Tibial nerve (tissue), 3 donors: ENCODE results near the gene BAD.

Experiments used
- POLR2A ChIP-seq, 2 donors: fragments of 450-650 bp; IDR thresholded peaks; one replicate each; pipeline ENCODE4 v1.6.1; 2017; ENCODE audit warnings: antibody characterized with exemption in 2 of 2, mild to moderate bottlenecking in 2 of 2, moderate library complexity in 2 of 2
- TF ChIP-seq, protein P1 (sequence below), 5 experiments: fragments of 200-600 bp in 3 of 5; fragments of 450-650 bp in 2 of 5; sonication (generic) in 3 of 5; IDR thresholded peaks; one replicate each; pipeline ENCODE4 v1.5.1; 2016 to 2019; ENCODE audit warnings: antibody characterized with exemption in 5 of 5, mild to moderate bottlenecking in 3 of 5, moderate library complexity in 2 of 5

DNA sequence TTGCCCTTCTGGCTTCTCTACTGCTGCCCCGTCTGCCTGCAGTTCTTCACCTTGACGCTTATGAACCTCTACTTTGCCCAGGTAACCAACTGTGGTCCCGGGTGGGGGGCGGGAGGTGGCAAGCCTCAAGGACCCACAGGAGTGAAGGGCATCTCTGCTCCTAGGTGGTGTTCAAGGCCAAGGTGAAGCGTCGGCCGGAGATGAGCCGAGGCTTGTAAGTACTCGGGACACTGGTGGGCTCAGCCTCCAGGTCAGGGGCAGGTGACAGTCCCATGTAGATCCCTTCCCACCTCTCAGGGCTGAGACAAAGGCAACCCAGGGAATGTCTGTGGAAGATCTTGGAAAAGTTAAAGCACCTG, 2.3 kb upstream of the BAD start:
- no peak for TF ChIP-seq POLR2A (IDR thresholded peaks at IDR 0.05)
- TF ChIP-seq, protein P1, sequence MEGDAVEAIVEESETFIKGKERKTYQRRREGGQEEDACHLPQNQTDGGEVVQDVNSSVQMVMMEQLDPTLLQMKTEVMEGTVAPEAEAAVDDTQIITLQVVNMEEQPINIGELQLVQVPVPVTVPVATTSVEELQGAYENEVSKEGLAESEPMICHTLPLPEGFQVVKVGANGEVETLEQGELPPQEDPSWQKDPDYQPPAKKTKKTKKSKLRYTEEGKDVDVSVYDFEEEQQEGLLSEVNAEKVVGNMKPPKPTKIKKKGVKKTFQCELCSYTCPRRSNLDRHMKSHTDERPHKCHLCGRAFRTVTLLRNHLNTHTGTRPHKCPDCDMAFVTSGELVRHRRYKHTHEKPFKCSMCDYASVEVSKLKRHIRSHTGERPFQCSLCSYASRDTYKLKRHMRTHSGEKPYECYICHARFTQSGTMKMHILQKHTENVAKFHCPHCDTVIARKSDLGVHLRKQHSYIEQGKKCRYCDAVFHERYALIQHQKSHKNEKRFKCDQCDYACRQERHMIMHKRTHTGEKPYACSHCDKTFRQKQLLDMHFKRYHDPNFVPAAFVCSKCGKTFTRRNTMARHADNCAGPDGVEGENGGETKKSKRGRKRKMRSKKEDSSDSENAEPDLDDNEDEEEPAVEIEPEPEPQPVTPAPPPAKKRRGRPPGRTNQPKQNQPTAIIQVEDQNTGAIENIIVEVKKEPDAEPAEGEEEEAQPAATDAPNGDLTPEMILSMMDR (IDR thresholded peaks at IDR 0.05) = no peak
